ENCODE measurements around the gene LRSAM1. TPM values are rescaled to one million over a fixed set of nuclear protein-coding genes. Genes with fewer than 3 reads are reported as not detected.

LRSAM1 gene
- total RNA-seq, 1 experiment from 2014 or later, result 21.6 TPM

GRCh38 chr9:127422133-127422782 lies 29.1 kb upstream of the LRSAM1 start:
- H3K36me3 ChIP-seq, result no peaks in the 10 kb centered on the region; the same call in 1 of the 2 replicates
- H3K27me3 ChIP-seq, result no peaks in the 10 kb centered on the region
- no peaks in the 10 kb centered on the region for H3K9me3 ChIP-seq
- no peak overlapping the region; the same call in 1 of the 2 replicates for H3K4me3 ChIP-seq
- DNase-seq, result no peak

DNA sequence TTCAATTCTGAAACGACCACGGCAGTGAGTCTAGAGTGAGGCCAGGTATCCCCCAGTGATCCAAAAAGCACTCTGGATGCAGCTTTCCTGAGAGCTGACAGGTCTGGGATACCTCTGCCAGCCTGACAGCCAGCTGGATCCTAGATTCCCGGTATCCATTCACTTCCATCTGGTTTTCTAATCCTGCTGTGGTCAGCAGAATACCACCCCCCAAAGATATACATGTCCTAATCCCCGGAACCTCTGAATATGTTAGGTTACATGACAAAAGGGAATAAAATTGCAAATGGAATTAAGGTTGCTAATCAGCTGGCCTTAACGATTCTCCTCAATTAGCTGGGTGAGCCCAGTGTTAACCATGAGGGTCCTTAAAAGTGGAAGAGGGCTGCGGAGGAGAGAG lies 28.5 kb upstream of the LRSAM1 start:
- H3K4me3 ChIP-seq, result peak overlapping the region; percentile 94
- no peaks in the 10 kb centered on the region for H3K9me3 ChIP-seq
- H3K36me3 ChIP-seq, result no peaks in the 10 kb centered on the region; the same call in 1 of the 2 replicates
- DNase-seq, result no peak
- H3K27me3 ChIP-seq, result no peaks in the 10 kb centered on the region

GRCh38 chr9:127423476-127423933 lies 27.8 kb upstream of the LRSAM1 start:
- Histone ChIP-seq H3K27me3 (no peaks in the 10 kb centered on the region), H3K9me3 (no peaks in the 10 kb centered on the region), H3K36me3 (no peaks in the 10 kb centered on the region; the same call in none of the 2 replicates), H3K4me3 (peak overlapping the region; percentile 94)
- DNase-seq, result no peak

- Histone ChIP-seq H3K4me3 (peak within 1 kb of the TSS; percentile 94), H3K27me3 (no peaks in the 10 kb centered on the region), H3K36me3 (no peaks in the 10 kb centered on the region; the same call in none of the 2 replicates), H3K9me3 (no peaks in the 10 kb centered on the region)
- DNase-seq, result peak; percentile 94
Measured at GRCh38 chr9:127423934-127424675, 27.2 kb upstream of the LRSAM1 start, which contains the start of gene ZNF79. TSS of gene ZNF79 (plus strand) at chr9:127424382. CDS start at chr9:127424788, 406 bp downstream.

- Histone ChIP-seq H3K27me3 (no peaks in the 10 kb centered on the region), H3K4me3 (peak overlapping the region; percentile 94), H3K36me3 (no peaks in the 10 kb centered on the region; the same call in none of the 2 replicates), H3K9me3 (no peaks in the 10 kb centered on the region)
- DNase-seq, result no peak
Measured at GRCh38 chr9:127424676-127424999, 26.7 kb upstream of the LRSAM1 start.

DNA sequence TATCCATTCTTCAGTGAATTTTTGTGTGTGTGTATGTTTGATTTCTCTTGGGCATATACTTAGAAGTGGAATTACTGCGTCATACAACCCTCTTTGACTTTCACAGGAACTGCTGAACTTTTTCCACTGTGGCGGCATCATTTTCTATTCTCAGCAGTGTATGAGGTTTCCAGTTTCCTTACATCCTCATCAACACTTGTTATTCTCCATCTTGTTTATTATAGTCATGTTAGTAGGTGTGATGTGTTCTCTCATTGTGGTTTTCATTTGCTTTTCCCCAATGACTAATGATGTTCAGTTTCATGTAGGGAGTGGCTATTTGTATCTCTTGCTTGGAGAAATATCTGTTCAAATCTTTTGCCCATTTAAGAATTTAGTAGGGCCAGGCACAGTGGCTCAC lies 24.6 kb upstream of the LRSAM1 start:
- Histone ChIP-seq H3K36me3 (peaks cover 9% of the 10 kb centered on the region), H3K27me3 (no peaks in the 10 kb centered on the region), H3K9me3 (no peaks in the 10 kb centered on the region), H3K4me3 (no peak overlapping the region)
- no peak for DNase-seq

- H3K9me3 ChIP-seq, result no peaks in the 10 kb centered on the region
- no peak overlapping the region for H3K4me3 ChIP-seq
- no peak for DNase-seq
- no peaks in the 10 kb centered on the region for H3K27me3 ChIP-seq
- peaks cover 12% of the 10 kb centered on the region for H3K36me3 ChIP-seq
Measured at GRCh38 chr9:127428348-127428747, 23.0 kb upstream of the LRSAM1 start.

GRCh38 chr9:127430415-127430814 lies 20.9 kb upstream of the LRSAM1 start:
- Histone ChIP-seq H3K9me3 (no peaks in the 10 kb centered on the region), H3K27me3 (no peaks in the 10 kb centered on the region), H3K36me3 (peaks cover 19% of the 10 kb centered on the region), H3K4me3 (no peak overlapping the region)
- DNase-seq, result no peak

GRCh38 chr9:127437497-127438264 lies 13.6 kb upstream of the LRSAM1 start:
- H3K9me3 ChIP-seq, result no peaks in the 10 kb centered on the region
- DNase-seq, result no peak
- H3K27me3 ChIP-seq, result no peaks in the 10 kb centered on the region
- H3K4me3 ChIP-seq, result no peak overlapping the region
- peaks cover 48% of the 10 kb centered on the region for H3K36me3 ChIP-seq

DNA sequence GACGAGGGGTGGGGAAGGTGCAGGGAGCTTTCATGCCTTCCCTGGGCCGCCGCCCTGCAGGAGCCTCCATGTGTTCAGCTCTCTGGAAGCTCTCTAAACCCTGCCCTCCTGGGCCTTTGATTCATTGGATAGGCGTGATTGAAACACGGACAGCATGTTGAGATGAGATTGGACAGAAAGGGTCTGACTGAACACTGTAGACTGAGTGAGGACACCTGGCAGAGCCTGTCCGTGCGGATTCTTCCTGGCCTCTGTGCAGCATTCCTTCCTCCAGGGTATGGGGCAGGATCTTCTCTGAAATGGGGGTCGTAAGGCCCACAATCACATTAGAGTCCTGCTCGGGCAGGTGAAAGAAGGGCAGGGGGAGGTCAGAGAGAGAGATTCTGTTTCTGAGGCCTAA lies 12.9 kb upstream of the LRSAM1 start:
- Histone ChIP-seq H3K27me3 (no peaks in the 10 kb centered on the region), H3K4me3 (no peak overlapping the region), H3K9me3 (no peaks in the 10 kb centered on the region), H3K36me3 (peaks cover 52% of the 10 kb centered on the region)
- DNase-seq, result no peak

DNA sequence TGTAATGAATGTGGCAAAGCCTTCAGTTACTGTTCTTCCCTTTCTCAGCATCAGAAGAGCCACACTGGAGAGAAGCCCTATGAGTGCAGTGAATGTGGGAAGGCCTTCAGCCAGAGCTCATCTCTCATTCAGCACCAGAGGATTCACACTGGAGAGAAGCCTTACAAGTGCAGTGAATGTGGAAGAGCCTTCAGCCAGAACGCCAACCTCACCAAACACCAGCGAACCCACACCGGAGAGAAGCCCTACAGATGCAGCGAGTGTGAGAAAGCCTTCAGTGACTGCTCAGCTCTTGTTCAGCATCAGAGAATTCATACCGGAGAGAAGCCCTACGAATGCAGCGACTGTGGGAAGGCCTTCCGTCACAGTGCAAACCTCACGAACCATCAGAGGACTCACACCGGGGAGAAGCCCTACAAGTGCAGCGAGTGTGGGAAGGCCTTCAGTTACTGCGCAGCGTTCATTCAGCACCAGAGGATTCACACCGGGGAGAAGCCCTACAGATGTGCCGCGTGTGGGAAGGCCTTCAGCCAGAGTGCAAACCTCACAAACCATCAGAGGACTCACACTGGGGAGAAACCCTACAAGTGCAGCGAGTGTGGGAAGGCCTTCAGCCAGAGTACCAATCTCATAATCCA lies 6.9 kb upstream of the LRSAM1 start:
- H3K36me3 ChIP-seq, result peaks cover 75% of the 10 kb centered on the region
- H3K27me3 ChIP-seq, result no peaks in the 10 kb centered on the region
- no peaks in the 10 kb centered on the region; the same call in 1 of the 2 replicates for H3K9me3 ChIP-seq
- no peak overlapping the region for H3K4me3 ChIP-seq
- no peak for DNase-seq

GRCh38 chr9:127444921-127445850 lies 6.1 kb upstream of the LRSAM1 start:
- Histone ChIP-seq H3K4me3 (no peak overlapping the region), H3K27me3 (no peaks in the 10 kb centered on the region; the same call in 1 of the 2 replicates), H3K36me3 (peaks cover 80% of the 10 kb centered on the region), H3K9me3 (no peaks in the 10 kb centered on the region; the same call in 1 of the 2 replicates)
- DNase-seq, result no peak

DNA sequence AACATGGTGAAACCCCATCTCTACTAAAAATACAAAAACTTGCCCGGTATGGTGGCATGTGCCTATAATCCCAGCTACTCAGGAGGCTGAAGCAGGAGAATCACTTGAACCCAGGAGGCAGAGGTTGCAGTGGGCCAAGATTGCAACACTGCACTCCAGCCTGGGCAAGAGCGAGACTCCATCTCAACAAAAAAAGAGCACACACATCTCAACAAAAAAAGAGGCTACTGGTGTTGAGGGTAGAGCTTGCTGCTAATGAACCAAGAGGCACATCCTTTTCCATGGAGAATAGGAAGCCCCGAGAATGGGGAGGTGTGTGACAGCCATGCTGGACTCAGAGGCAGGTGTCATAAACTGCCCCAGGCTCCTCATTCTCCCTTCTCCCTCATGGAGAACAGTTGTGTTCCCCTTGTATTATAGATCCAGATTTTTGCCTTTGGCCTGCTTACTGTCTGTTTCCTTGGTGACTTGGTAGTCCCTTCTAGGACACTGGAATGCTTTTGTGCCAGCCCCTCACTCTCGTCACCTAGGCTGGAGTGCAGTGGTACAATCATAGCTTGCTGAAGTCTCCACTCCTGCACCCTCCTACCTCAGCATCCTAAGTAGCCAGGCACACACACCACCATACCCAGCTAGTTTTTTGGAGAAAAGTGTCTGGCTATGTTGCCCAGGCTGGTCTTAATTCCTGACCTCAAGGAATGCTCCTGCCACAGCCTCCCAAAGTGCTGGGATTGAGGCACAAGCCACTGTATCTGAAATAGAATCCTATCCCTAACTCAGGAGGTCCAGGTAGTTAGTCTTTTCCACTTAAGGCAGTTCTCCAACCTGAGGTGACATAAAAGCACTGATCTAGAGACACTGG lies 5.2 kb upstream of the LRSAM1 start:
- H3K4me3 ChIP-seq, result no peak overlapping the region
- no peaks in the 10 kb centered on the region; the same call in 1 of the 2 replicates for H3K9me3 ChIP-seq
- no peak for DNase-seq
- no peaks in the 10 kb centered on the region; the same call in 1 of the 2 replicates for H3K27me3 ChIP-seq
- H3K36me3 ChIP-seq, result peaks cover 89% of the 10 kb centered on the region

- peaks cover 83% of the 10 kb centered on the region for H3K36me3 ChIP-seq
- no peaks in the 10 kb centered on the region; the same call in 1 of the 2 replicates for H3K27me3 ChIP-seq
- H3K4me3 ChIP-seq, result no peak overlapping the region
- DNase-seq, result no peak
- no peaks in the 10 kb centered on the region; the same call in 1 of the 2 replicates for H3K9me3 ChIP-seq
Measured at GRCh38 chr9:127446713-127447415, 4.4 kb upstream of the LRSAM1 start.
